Subcutaneous adipose tissue (tissue), 4 donors: ENCODE measurements around the gene OTX2. TPM values are rescaled to one million over a fixed set of nuclear protein-coding genes. Genes with fewer than 3 reads are reported as not detected.

ENCODE experiments used
- total RNA-seq, 4 donors: library from RNA; depleted of rRNA; stranded (reverse); fragments of >200 nt; gene quantifications; one replicate each; pipeline ENCODE4 v1.1.0, GENCODE V29; 2016
- TF ChIP-seq, protein P1 (sequence below): fragments of 450-650 bp; IDR thresholded peaks from one replicate; pipeline ENCODE4 v1.5.1; 2016; ENCODE audit warnings: low read depth, mild to moderate bottlenecking, control low read depth, antibody characterized with exemption, moderate library complexity

Gene OTX2
- total RNA-seq, 4 donors from 2014 or later, result not detected

DNA sequence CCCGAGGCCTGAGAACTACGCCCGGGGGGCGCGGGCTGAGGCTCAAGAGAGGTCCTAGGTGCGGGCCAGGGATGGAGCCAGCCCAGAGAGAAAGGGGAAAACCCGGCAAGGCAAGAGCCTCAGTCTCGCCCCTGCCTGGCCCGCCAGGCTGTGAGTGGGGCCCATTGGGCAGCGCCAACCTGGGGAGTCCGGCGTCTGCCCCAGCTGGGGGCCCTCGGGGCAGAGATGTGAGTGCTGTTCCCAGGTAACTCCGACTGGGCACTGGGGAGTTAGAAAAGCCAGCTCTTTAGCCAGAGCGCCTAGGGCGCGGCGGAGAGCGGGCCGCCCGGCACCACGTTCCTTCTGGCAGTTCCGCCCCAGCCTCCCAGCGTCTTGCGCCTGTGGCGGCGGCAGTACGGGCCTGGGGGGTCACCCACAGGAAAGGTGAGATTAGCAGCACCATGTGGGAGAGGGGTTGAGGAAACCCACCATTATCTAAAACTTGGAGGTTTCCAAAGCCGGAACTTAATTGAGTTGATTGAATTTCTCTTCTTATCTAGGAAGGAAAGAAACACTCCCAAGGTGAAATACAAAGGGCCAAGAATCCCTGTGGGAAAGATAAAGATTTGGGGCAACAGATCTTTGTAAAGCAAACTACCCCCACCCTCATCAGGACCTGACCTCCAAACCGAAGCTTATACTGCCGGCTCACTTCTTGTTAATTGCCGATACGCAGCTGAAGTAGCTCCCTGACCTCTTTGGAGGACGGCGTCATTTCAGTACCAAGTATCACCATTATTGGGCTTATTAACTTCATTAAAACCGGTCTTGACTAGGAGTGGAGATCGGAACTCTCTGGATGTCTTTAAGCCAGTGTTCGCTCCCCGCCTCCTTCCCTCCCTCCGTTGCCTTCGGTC, 11.6 kb downstream of the OTX2 start:
- TF ChIP-seq, protein P1, sequence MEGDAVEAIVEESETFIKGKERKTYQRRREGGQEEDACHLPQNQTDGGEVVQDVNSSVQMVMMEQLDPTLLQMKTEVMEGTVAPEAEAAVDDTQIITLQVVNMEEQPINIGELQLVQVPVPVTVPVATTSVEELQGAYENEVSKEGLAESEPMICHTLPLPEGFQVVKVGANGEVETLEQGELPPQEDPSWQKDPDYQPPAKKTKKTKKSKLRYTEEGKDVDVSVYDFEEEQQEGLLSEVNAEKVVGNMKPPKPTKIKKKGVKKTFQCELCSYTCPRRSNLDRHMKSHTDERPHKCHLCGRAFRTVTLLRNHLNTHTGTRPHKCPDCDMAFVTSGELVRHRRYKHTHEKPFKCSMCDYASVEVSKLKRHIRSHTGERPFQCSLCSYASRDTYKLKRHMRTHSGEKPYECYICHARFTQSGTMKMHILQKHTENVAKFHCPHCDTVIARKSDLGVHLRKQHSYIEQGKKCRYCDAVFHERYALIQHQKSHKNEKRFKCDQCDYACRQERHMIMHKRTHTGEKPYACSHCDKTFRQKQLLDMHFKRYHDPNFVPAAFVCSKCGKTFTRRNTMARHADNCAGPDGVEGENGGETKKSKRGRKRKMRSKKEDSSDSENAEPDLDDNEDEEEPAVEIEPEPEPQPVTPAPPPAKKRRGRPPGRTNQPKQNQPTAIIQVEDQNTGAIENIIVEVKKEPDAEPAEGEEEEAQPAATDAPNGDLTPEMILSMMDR, result no peak

DNA sequence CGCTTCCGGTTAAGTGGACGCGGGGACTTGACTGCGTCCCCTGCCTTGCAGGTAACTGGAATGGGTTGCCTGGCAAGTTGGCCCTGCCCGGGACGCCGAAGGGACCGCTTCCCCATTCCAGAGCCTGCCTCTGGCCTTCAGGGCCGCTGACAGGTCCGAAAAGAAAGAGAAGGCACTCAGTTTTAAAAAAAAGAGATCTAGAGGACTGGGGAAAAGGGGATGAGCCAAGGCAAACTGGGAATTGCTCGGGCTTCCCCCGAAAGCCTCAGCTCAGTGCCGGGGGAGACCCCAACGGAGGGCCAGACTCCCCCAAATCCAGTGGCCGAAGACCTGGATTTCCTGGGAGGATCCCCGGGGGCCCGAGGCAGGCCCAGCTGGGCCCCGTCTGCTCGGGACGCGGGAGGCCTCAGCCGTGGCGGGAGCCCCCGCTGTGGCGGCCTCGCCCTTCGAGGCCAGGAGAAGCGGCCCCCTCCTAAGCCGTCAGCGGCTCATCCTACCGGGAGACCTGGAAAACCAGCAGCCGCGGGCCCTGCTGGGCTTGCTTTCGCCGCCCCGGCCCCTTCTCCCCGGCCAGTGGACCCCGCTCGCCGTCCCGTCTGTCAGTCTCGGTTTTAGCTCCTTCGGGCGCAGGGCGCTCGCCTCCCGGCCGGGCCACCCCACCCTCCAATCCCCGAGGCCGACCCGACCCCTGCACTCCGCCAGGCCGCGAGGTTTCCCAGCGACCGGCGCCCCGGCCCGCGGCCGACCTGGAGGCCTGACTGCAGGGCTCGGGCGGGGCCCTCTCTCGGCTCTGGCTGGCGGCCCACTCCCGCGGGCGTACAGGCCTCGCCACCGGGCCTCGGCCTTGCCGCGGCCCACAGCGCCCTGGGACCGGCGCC, 12.5 kb downstream of the OTX2 start:
- TF ChIP-seq, protein P1, result no peak

DNA sequence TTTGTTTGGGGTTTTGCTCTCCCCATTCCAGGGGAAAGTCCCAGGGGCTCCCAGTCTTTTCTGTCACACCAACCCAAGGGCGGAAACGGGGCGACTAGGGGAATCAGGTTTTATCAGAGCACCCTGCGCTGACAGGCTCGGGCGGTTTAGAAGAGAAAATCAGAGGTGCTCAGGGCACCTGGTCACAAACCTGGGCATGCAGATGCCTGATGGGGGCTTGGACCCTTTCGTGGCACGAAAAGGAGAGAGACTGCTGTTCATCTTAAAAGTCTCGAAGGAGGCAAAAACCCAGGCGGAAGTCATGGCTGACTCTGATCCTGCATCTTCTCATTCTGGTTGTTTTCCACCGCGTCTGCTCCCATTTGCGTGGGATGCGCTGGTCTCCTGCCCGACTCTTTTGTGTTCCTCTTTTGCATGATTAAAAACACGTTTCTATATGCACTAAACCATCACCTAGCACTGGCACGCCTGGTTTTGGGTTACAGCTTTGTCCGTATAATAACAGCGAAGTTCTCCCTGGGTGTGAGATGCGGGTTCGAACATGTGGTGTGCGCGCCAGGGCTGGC, 13.2 kb downstream of the OTX2 start:
- TF ChIP-seq, protein P1, result no peak

DNA sequence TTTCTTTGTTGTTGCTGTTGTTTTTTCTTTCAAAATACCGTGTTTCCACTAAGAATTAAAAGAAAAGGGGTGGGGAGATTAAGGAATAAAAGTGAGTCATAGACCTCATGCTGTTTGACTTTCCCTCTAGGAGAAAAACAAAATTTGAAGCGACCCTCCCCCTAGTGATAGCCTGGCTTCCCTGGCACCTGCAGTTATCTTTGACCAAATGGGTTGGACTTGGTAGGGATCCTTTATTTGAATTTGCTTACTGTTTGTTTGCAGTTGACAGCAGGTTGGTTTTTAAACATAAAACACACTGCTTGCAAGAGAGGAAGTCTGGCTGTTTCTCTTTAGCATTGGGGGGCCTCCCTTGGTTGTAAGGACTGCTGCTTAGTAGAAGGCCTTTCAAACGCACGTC, 14.0 kb downstream of the OTX2 start:
- TF ChIP-seq, protein P1, result no peak

DNA sequence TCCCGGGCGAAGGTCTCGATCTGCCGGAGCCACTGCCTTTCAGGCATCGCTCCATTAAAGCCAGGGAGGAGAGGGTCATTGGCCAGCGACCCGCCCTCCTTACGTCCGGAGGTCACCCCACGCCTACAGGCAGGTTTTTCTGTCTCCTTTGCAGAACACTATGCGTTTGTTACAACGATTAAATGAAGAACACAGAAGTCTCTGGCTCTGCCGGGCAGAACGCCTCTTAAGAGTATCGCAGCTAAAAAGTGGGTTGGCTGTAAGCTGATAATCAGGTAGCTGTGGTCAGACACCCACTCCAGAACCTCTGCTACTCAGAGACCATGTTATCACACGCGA, 15.0 kb downstream of the OTX2 start:
- TF ChIP-seq, protein P1, result no peak

DNA sequence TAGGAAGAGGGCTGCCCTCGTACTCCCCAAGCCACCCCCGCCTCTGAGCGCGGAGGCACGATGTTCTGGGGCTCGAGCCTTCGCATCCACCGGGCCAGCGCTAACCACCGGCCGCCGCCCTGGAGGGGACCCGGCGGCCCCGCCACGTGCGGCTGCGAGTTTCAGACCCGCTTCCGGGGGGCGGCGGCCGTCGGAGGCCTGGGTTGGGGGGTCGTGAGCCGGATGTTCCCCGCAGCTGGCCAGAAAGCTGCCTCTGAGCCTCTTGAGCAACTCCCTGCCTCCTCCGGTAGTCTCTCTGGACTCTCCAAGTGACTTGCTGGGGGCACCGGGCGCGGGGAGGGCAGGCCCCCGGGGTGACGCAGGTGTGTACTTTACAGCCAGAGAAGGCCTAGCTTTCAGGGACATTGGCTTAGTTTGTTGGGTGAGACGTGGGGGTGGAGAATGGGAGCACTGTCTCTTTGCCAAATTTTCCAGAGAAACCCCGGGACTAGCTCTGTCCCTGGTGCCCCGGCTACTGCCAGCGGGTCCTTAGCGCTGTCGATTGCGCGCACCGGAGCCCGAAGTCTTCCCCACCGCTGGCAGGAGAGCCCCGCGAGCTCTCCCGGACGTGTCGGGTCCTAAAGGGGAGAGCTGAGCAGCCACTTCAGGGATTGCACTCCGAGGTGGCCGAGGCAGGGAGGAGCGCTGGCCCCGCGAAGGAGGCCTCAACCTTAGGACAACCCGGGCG, 15.6 kb downstream of the OTX2 start:
- TF ChIP-seq, protein P1, result no peak
